Sciatic nerve (tissue), 2 donors: ENCODE data around the gene CLEC6A. TPM values are rescaled to one million over a fixed set of nuclear protein-coding genes. Genes with fewer than 3 reads are reported as not detected.
"Not testable (repeated sequence)": the region's sequence is repeated elsewhere in the genome, so short reads cannot be mapped to it uniquely, and the experiment has no call there.

ENCODE experiments used
- ATAC-seq: fragments of 200-7000 bp; cut with Tn5 transposase; one replicate; pipeline ENCODE4 v1.9.1; 2020; ENCODE audit warnings: mild to moderate bottlenecking, moderate library complexity
- DNase-seq: peaks from one replicate; pipeline ENCODE4 v3.0.0-alpha.2; 2020; ENCODE audit warnings: low spot score
- intact Hi-C: fragments of 100-400 bp; cut with DNase I; formaldehyde crosslinking; loops from one replicate; pipeline ENCODE4 v1.14.2; 2022
- total RNA-seq: library from RNA; stranded (reverse); fragmentation: NEBNext Ultra II Directional; extraction: Animal tissue kit (Norgen Biotek cat#: 25700); gene quantifications from one replicate; pipeline ENCODE4 v1.2.1, GENCODE V29; 2021
- donor health status: DM: no; HTN: no; CAD: no.
- donor health status: DM: no; HTN: no; CAD: no.

Gene CLEC6A
- not detected for total RNA-seq

DNA sequence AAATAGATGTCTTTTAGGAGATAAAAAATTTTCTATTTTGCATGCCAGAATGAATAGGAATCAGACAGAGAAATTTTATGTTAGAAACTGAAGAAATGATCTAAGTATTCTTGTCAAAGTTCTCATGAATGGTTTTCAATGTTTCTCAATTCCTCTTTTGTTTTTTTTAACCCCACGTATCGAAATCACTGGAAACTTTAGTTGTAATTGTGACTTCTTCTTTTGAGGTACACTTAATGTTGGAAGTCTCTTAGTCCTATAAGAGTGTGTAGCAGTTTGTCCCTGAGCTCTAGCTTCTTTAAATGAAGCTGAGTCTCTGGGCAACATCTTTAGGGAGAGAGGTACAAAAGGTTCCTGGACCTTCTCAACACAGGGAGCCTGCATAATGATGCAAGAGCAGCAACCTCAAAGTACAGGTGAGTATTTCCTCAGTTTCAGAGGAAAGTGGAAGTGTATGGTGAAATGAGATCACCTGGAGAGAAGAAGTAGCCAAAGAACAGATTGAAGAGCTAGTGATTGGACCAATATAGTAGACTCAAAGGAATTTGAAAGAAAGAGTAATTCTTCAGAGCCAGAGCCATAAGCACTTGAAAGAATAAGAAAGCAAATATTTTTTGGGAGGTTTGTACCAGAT is at the start of gene CLEC6A:
CLEC6A (plus strand) TSS at position 236 of the 634 bp plus-strand sequence; CDS start at position 386, 150 bp downstream.
- DNase-seq, result no peak
- intact Hi-C loops, result no loop called here
- no peak for ATAC-seq

GRCh38 chr12:8419576-8419975 is 36.2 kb upstream of the CLEC6A start:
- ATAC-seq, DNase-seq, intact Hi-C loops: not testable (repeated sequence)

GRCh38 chr12:8420506-8420905 is 35.3 kb upstream of the CLEC6A start:
- no peak for DNase-seq
- no peak for ATAC-seq
- intact Hi-C loops, result no loop called here

- ATAC-seq, DNase-seq, intact Hi-C loops: not testable (repeated sequence)
Measured at GRCh38 chr12:8444536-8445278, 11.1 kb upstream of the CLEC6A start.

DNA sequence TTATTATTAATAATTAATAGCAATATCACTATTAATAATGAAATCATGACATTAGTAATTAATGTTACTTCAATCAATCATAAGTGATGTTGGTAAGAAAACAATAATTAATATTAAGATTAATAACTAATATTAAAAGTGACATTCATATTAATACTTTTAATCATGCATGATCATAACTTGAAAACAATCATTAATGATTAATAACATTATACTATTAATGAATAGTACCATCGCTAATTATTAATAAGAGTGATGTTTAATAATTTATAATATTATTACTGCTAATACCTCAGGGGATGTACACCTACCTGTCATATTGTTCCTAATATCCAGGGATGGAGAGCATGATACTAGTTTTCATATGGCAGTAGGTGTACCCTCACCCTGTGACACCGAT is 10.0 kb upstream of the CLEC6A start:
- intact Hi-C loops, result no loop called here
- no peak for DNase-seq
- ATAC-seq, result no peak

DNA sequence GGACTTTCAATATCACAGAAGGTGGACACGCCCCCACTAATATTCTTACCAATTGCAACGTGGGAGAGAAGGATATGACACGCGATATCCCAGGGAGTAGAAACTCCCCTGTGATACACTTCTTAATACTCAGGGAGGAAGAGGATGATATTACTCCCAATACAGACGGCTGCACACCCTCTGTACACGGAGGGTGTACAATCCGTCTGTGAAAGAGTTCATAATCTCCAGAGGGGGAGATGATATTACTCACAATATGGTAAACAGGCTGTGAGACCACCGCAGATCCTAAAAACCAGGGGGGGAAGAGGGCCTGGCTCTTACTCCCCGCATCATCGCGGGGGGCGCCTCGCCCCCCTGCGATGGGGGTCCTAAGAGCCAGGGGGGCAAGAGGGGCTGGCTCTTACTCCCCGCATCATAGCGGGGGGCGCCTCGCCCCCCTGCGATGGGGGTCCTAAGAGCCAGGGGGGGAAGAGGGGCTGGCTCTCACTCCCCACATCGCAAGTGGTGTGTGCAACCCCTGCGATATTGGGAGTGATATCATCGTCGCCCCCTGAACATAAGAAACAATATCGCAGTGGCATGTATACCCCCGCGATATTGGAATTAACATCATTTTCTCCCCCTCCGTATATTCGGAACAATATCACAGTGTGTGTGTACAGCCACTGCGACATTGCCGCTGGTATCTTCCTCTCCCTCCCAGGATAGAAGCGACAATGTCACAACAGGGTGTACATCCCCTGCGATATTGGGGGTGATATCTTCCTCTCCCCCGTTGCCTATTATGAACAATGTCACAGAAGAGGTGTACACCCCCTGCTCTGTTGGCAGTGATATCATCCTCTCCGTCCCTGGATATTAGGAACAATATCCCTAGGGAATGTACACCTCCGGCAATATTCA is 8.9 kb upstream of the CLEC6A start:
- no peak for ATAC-seq
- intact Hi-C loops, result no loop called here
- no peak for DNase-seq

DNA sequence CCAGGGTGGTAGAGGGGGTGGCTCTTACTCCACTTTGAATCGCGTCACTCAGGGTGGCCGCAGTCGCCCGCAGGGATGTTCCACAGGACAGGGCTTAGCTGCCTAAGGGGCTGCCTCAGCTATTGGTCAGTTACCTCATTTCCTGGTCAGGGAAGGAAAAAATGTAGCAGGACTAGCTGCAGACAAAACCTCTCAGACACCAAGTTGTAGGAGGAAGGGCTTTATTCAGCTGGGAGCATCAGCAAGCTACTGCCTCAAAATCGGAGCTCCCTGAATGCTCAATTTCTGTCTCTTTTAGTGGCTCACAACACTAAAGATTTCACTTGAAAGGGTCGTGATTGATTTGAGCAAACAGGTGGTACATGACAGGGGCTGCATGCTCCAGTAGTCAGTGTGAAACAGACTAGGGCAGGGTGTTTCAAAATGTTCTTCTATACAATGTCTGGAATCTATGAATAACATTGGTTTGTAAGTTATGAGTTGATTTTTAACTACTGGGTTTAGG is 6.4 kb upstream of the CLEC6A start:
- DNase-seq (no peak), ATAC-seq (no peak)
- intact Hi-C loops, result no loop called here

DNA sequence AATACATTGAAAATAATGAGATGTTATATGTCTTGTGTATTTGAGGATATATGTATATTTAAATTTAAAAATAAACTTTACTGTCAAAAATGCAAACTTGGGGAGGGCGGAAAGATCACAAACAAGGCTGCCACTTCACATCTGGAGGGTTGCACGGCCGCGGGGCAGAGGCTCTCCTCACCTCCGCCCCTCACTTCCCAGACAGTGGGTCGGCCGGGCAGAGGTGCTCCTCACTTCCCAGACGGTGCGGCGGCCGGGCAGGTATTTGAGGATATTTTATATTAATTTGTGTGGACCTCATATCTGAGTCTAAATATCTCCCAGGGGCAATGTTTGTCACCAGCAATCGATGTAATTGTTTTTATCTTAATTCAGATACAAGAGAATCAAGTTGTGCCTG is 3.7 kb upstream of the CLEC6A start:
- intact Hi-C loops, result no loop called here
- ATAC-seq, result no peak
- DNase-seq, result no peak

DNA sequence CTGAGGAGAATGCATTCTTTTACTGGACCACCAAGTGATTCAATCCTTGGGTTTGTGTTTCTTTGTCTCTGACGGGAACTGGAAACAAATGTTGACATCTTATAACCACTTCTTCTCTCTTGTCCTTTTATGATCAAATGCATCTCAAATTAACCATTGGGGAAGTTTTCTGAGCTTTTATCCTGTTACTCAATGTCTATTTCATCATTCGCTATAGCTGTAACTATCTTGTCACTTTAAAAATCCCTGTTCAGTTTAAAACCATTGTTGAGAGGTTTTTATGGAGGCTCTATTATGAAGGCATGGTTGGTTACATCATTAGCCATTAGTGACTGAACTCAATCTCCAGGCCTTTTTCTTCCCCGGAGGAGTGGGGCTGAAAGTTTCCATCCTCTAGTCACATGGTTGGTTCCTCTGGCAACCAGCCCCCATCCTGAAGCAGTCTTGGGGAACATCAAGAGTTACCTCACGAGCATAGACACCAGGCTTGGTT is 2.7 kb upstream of the CLEC6A start:
- intact Hi-C loops, result no loop called here
- no peak for ATAC-seq
- no peak for DNase-seq

GRCh38 chr12:8453796-8454195 is 2.0 kb upstream of the CLEC6A start:
- ATAC-seq, result no peak
- intact Hi-C loops, result no loop called here
- no peak for DNase-seq

DNA sequence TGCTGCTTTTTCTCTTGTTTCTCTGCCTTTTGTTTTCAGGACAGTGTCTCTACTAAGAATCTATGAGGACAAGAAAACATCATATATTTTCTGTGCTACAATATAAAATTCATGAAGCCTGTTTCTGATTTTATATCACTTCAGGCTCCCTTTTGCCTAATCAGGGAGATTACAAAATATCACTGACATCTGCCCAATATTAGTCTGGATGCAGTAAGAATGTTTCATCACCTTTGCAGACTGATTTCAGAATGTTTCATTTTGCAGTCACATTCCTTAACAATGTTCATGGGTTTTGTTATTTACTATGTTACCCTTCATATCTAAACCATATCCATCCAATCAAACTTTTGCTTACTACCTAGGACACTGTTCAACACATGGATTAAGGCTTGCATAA is 491 bp upstream of the CLEC6A start:
- no peak for ATAC-seq
- intact Hi-C loops, result no loop called here
- DNase-seq, result no peak

- no peak for DNase-seq
- ATAC-seq, result no peak
- intact Hi-C loops, result no loop called here
Measured at GRCh38 chr12:8461426-8461825, 5.7 kb downstream of the CLEC6A start.

DNA sequence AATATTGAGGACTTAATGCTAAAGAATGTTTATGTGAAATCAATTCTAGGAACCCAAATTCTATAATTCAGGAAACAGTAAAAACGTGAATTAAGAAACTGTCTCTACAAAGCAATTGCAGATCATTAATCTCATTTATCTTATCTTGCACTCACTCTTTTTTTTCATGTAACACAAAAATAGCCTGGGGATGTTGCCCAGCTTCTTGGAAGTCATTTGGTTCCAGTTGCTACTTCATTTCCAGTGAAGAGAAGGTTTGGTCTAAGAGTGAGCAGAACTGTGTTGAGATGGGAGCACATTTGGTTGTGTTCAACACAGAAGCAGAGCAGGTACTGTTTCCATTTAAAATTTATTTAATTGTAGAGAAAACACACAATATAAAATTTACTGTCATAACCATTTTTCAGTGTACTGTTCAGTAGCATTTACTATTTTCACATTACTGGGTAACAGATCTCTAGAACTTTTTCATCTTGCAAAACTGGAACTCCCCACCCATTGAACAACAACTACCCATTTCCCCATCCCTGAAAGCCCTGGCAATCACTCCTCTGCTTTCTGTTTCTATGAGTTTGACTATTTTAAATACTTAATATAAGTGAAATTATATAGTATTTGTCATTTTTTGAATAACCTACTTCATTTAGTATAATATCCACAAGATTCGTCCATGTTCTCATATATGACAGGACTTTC is 9.7 kb downstream of the CLEC6A start:
- intact Hi-C loops, result no loop called here
- ATAC-seq (no peak), DNase-seq (no peak)

GRCh38 chr12:8466241-8466640 is 10.5 kb downstream of the CLEC6A start:
- intact Hi-C loops, result no loop called here
- no peak for DNase-seq
- ATAC-seq, result no peak

DNA sequence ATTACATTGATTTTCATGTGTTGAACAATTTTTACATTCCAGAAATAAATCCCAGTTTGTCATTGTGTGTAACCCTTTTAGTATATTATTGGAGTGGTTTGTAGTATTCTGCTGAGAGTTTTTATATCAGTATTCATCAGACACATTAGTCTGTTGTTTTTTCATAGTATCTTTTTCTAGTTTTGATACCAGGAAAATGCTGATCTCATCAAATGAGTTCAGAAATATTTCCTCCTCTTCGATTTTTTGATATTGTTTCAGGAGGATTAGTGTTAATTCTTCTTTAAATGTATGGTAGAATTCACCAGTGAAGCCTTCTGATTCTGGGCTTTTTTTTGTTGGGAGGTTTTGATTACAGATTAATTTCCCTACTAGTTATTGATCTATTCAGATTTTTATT is 15.3 kb downstream of the CLEC6A start:
- intact Hi-C loops, result no loop called here
- DNase-seq (no peak), ATAC-seq (no peak)

DNA sequence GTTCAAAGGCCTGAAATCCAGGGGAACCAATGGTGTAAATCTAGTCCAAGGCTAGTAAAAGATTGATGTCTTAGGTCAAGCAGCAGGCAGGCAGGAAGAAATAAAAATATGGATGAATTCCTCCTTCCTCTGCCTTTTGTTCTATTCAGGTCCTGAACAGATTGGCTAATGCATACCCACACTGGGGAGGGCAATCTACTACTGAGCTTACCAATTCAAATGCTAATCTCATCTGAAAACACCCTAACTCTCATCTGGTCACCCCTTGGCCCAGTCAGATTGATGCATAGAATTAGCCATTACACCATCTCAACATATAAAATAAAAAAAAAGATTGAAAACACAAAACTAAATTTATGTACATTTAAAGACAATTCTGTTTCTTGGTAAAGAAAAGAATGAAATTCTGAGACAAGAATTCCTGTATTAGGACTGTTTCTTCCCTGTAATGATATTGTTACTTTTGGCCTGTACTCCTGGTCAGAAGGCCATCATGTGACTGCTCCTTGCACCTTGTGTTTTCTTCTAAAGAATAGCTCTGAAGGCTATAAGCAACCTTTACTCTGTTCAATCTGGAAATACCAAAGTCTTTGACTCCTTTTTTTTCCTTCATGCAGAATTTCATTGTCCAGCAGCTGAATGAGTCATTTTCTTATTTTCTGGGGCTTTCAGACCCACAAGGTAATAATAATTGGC is 19.9 kb downstream of the CLEC6A start:
- ATAC-seq (no peak), DNase-seq (no peak)
- intact Hi-C loops, result no loop called here

GRCh38 chr12:8482571-8483061 is 26.9 kb downstream of the CLEC6A start:
- intact Hi-C loops, result no loop called here
- ATAC-seq (no peak), DNase-seq (no peak)

DNA sequence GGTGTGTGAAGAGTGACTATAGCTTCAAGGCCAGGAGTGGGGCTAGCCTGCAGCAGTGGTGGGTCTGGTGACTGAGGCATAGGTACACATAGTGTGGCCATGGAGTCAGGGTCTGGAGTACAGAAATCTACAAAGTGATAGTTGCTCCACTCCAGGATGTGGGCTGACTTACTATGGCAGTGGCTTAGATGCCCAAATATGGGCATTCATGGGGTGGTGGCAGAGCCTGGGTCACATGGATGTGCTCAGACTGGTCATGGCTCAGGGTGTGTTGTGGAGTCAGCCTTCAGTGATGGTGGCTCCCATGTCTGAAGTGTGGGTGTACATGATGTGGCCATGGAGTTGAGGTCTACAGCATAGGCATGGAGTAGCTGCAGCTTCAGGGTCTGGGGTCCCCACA is 27.3 kb downstream of the CLEC6A start:
- no peak for ATAC-seq

More for the DNA sequence above, 27.3 kb downstream of the CLEC6A start:
- intact Hi-C loops, result no loop called here
- no peak for DNase-seq
